Measurements from ENCODE around the gene DLG1. TPM values are rescaled to one million over a fixed set of nuclear protein-coding genes. Genes with fewer than 3 reads are reported as not detected.

Gene DLG1
- polyA plus RNA-seq, 1 donor from 2014 or later, result 43.9 TPM

DNA sequence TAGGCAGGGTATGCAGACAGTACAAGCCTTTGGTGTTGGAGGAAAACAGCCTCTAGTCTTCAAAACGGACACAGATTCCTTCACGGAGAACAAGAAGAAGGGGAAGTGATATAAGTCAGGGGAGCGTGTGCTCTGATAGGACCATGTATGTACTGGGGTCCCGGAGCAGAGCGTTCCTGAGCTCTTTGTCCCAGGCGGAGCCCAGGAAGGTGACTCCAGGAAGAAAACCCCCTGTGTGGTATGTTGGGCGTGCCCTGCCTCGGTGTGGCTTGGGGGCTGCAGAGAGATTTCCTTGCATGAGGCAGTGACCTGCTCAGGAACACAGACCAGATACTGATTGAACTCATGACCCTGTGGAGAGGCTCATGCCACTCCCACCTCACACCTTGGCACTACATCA is 290.5 kb downstream of the DLG1 start:
- no peak overlapping the region for H3K4me3 ChIP-seq (ENCODE audit: low read length)
- TF ChIP-seq TAF1 (IDR thresholded peaks at IDR 0.05; ENCODE audit: low read depth) (no peak), EZH2 (IDR thresholded peaks at IDR 0.05; ENCODE audit: borderline replicate concordance, insufficient read depth, low read length, poor library complexity, severe bottlenecking) (no peak), POLR2AphosphoS5 (IDR thresholded peaks at IDR 0.05) (no peak), MXI1 (conservative IDR thresholded peaks at IDR 0.05; ENCODE audit: poor library complexity, severe bottlenecking) (no peak), SMC3 (conservative IDR thresholded peaks at IDR 0.05; ENCODE audit: poor library complexity) (no peak), EP300 (conservative IDR thresholded peaks at IDR 0.05; ENCODE audit: poor library complexity, severe bottlenecking) (no peak), REST (IDR thresholded peaks at IDR 0.05; ENCODE audit: borderline replicate concordance) (no peak), RAD21 (conservative IDR thresholded peaks at IDR 0.05) (no peak)
- TF ChIP-seq, protein P1, sequence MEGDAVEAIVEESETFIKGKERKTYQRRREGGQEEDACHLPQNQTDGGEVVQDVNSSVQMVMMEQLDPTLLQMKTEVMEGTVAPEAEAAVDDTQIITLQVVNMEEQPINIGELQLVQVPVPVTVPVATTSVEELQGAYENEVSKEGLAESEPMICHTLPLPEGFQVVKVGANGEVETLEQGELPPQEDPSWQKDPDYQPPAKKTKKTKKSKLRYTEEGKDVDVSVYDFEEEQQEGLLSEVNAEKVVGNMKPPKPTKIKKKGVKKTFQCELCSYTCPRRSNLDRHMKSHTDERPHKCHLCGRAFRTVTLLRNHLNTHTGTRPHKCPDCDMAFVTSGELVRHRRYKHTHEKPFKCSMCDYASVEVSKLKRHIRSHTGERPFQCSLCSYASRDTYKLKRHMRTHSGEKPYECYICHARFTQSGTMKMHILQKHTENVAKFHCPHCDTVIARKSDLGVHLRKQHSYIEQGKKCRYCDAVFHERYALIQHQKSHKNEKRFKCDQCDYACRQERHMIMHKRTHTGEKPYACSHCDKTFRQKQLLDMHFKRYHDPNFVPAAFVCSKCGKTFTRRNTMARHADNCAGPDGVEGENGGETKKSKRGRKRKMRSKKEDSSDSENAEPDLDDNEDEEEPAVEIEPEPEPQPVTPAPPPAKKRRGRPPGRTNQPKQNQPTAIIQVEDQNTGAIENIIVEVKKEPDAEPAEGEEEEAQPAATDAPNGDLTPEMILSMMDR (IDR thresholded peaks at IDR 0.05; ENCODE audit: poor library complexity, severe bottlenecking), result no peak
- no peaks in the 10 kb centered on the region for H3F3A ChIP-seq (ENCODE audit: insufficient read depth, low read length, poor library complexity, severe bottlenecking)
- H3K27ac ChIP-seq (ENCODE audit: low read length), result no peak overlapping the region
- no peak overlapping the region for H2AFZ ChIP-seq (ENCODE audit: low read depth, low read length)
- no peaks in the 10 kb centered on the region for H3K79me2 ChIP-seq (replicated peaks; ENCODE audit: insufficient read depth, low read length)
- no peak overlapping the region for H3K4me2 ChIP-seq (ENCODE audit: low read length)
- no peaks in the 10 kb centered on the region for H3K36me3 ChIP-seq (ENCODE audit: insufficient read depth, low read length)
- H3K9ac ChIP-seq (ENCODE audit: low read length), result no peak overlapping the region
- H3K9me2 ChIP-seq (ENCODE audit: insufficient read depth, low read length), result no peaks in the 10 kb centered on the region
- peaks cover 4% of the 10 kb centered on the region for H3K27me3 ChIP-seq (ENCODE audit: insufficient read depth, low read depth, low read length)
- H3K9me3 ChIP-seq (ENCODE audit: low read length), result no peaks in the 10 kb centered on the region
- no peaks in the 10 kb centered on the region for H4K20me1 ChIP-seq (ENCODE audit: insufficient read depth)

GRCh38 chr3:197007296-197007940 is 291.0 kb downstream of the DLG1 start:
- H3K36me3 ChIP-seq (ENCODE audit: insufficient read depth, low read length), result no peaks in the 10 kb centered on the region
- H3F3A ChIP-seq (ENCODE audit: insufficient read depth, low read length, poor library complexity, severe bottlenecking), result no peaks in the 10 kb centered on the region
- no peak overlapping the region for H2AFZ ChIP-seq (ENCODE audit: low read depth, low read length)
- H3K9me2 ChIP-seq (ENCODE audit: insufficient read depth, low read length), result no peaks in the 10 kb centered on the region
- TF ChIP-seq TAF1 (IDR thresholded peaks at IDR 0.05; ENCODE audit: low read depth) (no peak), RAD21 (conservative IDR thresholded peaks at IDR 0.05) (no peak), REST (IDR thresholded peaks at IDR 0.05; ENCODE audit: borderline replicate concordance) (no peak), MXI1 (conservative IDR thresholded peaks at IDR 0.05; ENCODE audit: poor library complexity, severe bottlenecking) (no peak), EP300 (conservative IDR thresholded peaks at IDR 0.05; ENCODE audit: poor library complexity, severe bottlenecking) (no peak), SMC3 (conservative IDR thresholded peaks at IDR 0.05; ENCODE audit: poor library complexity) (no peak), POLR2AphosphoS5 (IDR thresholded peaks at IDR 0.05) (no peak), EZH2 (IDR thresholded peaks at IDR 0.05; ENCODE audit: borderline replicate concordance, insufficient read depth, low read length, poor library complexity, severe bottlenecking) (no peak)
- TF ChIP-seq, protein P1 (IDR thresholded peaks at IDR 0.05; ENCODE audit: poor library complexity, severe bottlenecking), result no peak
- H3K27ac ChIP-seq (ENCODE audit: low read length), result no peak overlapping the region
- H3K79me2 ChIP-seq (replicated peaks; ENCODE audit: insufficient read depth, low read length), result no peaks in the 10 kb centered on the region
- no peak overlapping the region for H3K4me2 ChIP-seq (ENCODE audit: low read length)
- H4K20me1 ChIP-seq (ENCODE audit: insufficient read depth), result no peaks in the 10 kb centered on the region
- no peak overlapping the region for H3K4me3 ChIP-seq (ENCODE audit: low read length)
- H3K9me3 ChIP-seq (ENCODE audit: low read length), result no peaks in the 10 kb centered on the region
- H3K27me3 ChIP-seq (ENCODE audit: insufficient read depth, low read depth, low read length), result peaks cover 4% of the 10 kb centered on the region
- no peak overlapping the region for H3K9ac ChIP-seq (ENCODE audit: low read length)

Data from neural cell (in vitro differentiated cells).